ENCODE data around the gene BTBD16.

The BTBD16 gene

GRCh38 chr10:122347170-122347841, 76.2 kb downstream of the BTBD16 start:
- no peak for DNase-seq

GRCh38 chr10:122348512-122348911, 77.4 kb downstream of the BTBD16 start:
- DNase-seq, result no peak

- DNase-seq, result no peak
Measured at GRCh38 chr10:122348935-122349361, 77.9 kb downstream of the BTBD16 start.

- no peak for DNase-seq
Measured at GRCh38 chr10:122349758-122350369, 78.8 kb downstream of the BTBD16 start.

GRCh38 chr10:122350893-122351292, 79.8 kb downstream of the BTBD16 start:
- no peak for DNase-seq

- no peak for DNase-seq
Measured at GRCh38 chr10:122352817-122353525, 81.9 kb downstream of the BTBD16 start.

GRCh38 chr10:122354383-122354782, 83.3 kb downstream of the BTBD16 start:
- DNase-seq, result no peak

- no peak for DNase-seq
Measured at GRCh38 chr10:122357685-122358084, 86.6 kb downstream of the BTBD16 start.

- DNase-seq, result no peak
Measured at GRCh38 chr10:122359621-122360020, 88.5 kb downstream of the BTBD16 start.

- DNase-seq, result no peak
Measured at GRCh38 chr10:122361046-122361445, 90.0 kb downstream of the BTBD16 start.

- DNase-seq, result no peak
Measured at GRCh38 chr10:122362031-122362592, 91.0 kb downstream of the BTBD16 start.

GRCh38 chr10:122362621-122363020, 91.5 kb downstream of the BTBD16 start:
- DNase-seq, result no peak

- DNase-seq, result no peak
Measured at GRCh38 chr10:122363311-122363710, 92.2 kb downstream of the BTBD16 start.

GRCh38 chr10:122363722-122364463, 92.8 kb downstream of the BTBD16 start:
- no peak for DNase-seq

- DNase-seq, result no peak
Measured at GRCh38 chr10:122368502-122369254, 97.6 kb downstream of the BTBD16 start.

- no peak for DNase-seq
Measured at GRCh38 chr10:122373108-122373507, 102.0 kb downstream of the BTBD16 start.

- no peak for DNase-seq
Measured at GRCh38 chr10:122373721-122374120, 102.6 kb downstream of the BTBD16 start.

- peak; percentile 77 to 93 (median 86) for DNase-seq
Measured at GRCh38 chr10:122374237-122374858, 103.3 kb downstream of the BTBD16 start, which contains the start of gene PLEKHA1. PLEKHA1 (plus strand) TSS chr10:122374708; CDS start chr10:122393201, 18,493 bp downstream.

- peak; percentile 26 to 43 (median 32) for DNase-seq
Measured at GRCh38 chr10:122374859-122375678, 104.0 kb downstream of the BTBD16 start.

GRCh38 chr10:122375679-122376160, 104.6 kb downstream of the BTBD16 start:
- DNase-seq, result no peak
